ENCODE measurements around the gene WFDC11. TPM values are rescaled to one million over a fixed set of nuclear protein-coding genes. Genes with fewer than 3 reads are reported as not detected.
"Not testable (repeated sequence)": the region's sequence is repeated elsewhere in the genome, so short reads cannot be mapped to it uniquely, and the experiment has no call there.

The WFDC11 gene
- total RNA-seq, 1 experiment from 2014 or later = not detected

GRCh38 chr20:45641076-45641475 lies 29.0 kb downstream of the WFDC11 start:
- not testable (repeated sequence) for H2BK20ac ChIP-seq (ENCODE audit: low read depth, low read length, poor library complexity, severe bottlenecking); H3K4me2 ChIP-seq (ENCODE audit: insufficient read depth, insufficient read length, low read length); H3K79me1 ChIP-seq (ENCODE audit: insufficient read depth, low read depth, low read length, poor library complexity, severe bottlenecking); H4K8ac ChIP-seq (replicated peaks; ENCODE audit: insufficient read length, low read depth, low read length); H3K18ac ChIP-seq (ENCODE audit: insufficient read length, low read depth, low read length); H3K4me1 ChIP-seq (ENCODE audit: insufficient read depth, low read length); H3K14ac ChIP-seq (ENCODE audit: insufficient read depth, low read length); H3K9me3 Mint-ChIP-seq; H2BK15ac ChIP-seq (ENCODE audit: low read depth, low read length); H4K91ac ChIP-seq (ENCODE audit: insufficient read length, low read depth, low read length); H3K27ac Mint-ChIP-seq; DNase-seq; H3T11ph ChIP-seq (ENCODE audit: low read length); H3K56ac ChIP-seq (ENCODE audit: insufficient read length, low read depth, low read length); H3K36me3 Mint-ChIP-seq (ENCODE audit: insufficient read depth in 1 of 3, low read depth in 3 of 3); H2BK12ac ChIP-seq (ENCODE audit: insufficient read length, low read depth, low read length); H3K79me2 ChIP-seq (ENCODE audit: insufficient read depth, low read length); H3K9me3 ChIP-seq (ENCODE audit: control insufficient read depth, low read depth, low read length); H3K23ac ChIP-seq (ENCODE audit: insufficient read length, low read depth, low read length); H3K23me2 ChIP-seq (ENCODE audit: insufficient read length, low read depth, low read length, poor library complexity, severe bottlenecking); H3K4me3 Mint-ChIP-seq; H3K27me3 Mint-ChIP-seq (ENCODE audit: low read depth); H2BK120ac ChIP-seq (ENCODE audit: low read depth, low read length, poor library complexity, severe bottlenecking); H3K27ac ChIP-seq (ENCODE audit: insufficient read length, low read depth, low read length); H3K9ac ChIP-seq (ENCODE audit: extremely low read depth, insufficient read length, low read length); H4K5ac ChIP-seq (ENCODE audit: insufficient read length, low read depth, low read length); H4K20me1 ChIP-seq (ENCODE audit: control insufficient read depth, insufficient read depth, insufficient read length); H3K4ac ChIP-seq (ENCODE audit: low read depth, low read length); H3K27me3 ChIP-seq (ENCODE audit: insufficient read depth, low read length); H2BK5ac ChIP-seq (ENCODE audit: insufficient read length, low read length); H2AK5ac ChIP-seq (ENCODE audit: insufficient read length, low read length); H2AFZ ChIP-seq (ENCODE audit: low read length); H3K4me1 Mint-ChIP-seq
- no CpG with 5 or more reads among the region's 24 CpGs for WGBS (ENCODE audit: extremely low coverage, insufficient read length, low lambda C conversion rate)

Measured in H9 (cell line).